CD1c-positive myeloid dendritic cell (primary cell): ENCODE data around the gene DPY19L3.
"Not testable (repeated sequence)": the region's sequence is repeated elsewhere in the genome, so short reads cannot be mapped to it uniquely, and the experiment has no call there.

Experiments used
- DNase-seq: peaks from one replicate; pipeline ENCODE4 v3.0.0-alpha.2; 2016; ENCODE audit errors: extremely low spot score

The DPY19L3 gene

DNA sequence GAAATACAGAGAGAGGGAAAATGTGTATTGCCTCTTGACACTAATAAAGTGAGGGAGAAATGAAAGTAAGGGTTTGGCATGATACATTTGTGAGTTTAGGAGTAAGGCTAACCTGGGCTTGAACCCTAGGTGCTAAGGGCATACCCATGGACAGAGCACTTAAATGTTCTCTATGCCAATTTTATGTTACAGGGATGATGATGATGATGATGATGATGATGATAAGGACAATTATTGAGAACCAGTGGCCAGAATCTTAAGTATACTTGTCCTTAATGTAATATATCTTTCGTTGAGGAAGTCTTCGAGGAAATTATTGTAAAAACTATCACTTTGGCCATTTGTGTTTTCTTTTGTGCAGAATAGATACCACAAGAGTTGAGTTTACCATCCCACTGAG lies 33.2 kb downstream of the DPY19L3 start:
- DNase-seq = no peak

DNA sequence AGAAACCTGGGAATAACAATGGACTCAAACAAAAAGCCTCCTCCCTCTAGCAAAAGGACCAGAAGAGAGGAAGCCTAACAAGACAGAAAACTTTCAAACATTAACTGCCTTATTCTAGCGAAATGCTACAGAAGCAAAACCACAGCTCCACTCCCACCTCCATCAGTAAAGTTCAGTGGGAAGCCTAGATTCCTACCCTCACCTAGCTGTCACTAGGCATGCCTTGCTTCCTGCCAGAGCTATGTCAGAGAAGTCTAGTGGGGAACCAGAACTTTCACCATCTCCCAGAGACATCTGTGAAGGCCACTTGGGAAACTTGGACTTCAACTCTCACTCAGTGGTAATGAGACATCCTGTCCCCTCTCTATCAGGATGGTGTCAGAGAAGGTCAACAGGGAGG lies 37.1 kb downstream of the DPY19L3 start:
- DNase-seq = no peak

DNA sequence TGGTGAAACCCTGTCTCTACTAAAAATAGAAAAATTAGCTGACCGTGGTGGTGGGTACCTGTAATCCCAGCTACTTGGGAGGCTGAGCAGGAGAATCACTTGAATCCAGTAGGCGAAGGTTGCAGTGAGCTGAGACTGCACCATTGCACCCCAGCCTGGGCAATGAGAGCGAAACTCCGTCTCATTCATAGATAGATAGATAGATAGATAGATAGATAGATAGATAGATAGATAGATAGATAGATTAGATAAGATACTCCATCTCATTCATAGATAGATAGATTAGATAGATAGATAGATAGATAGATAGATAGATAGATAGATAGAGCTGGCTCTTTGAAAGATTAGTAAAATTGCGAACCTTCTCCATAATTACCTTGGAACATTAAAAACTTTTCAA lies 42.0 kb downstream of the DPY19L3 start:
- not testable (repeated sequence) for DNase-seq

GRCh38 chr19:32448026-32448425 lies 42.5 kb downstream of the DPY19L3 start:
- DNase-seq = no peak

DNA sequence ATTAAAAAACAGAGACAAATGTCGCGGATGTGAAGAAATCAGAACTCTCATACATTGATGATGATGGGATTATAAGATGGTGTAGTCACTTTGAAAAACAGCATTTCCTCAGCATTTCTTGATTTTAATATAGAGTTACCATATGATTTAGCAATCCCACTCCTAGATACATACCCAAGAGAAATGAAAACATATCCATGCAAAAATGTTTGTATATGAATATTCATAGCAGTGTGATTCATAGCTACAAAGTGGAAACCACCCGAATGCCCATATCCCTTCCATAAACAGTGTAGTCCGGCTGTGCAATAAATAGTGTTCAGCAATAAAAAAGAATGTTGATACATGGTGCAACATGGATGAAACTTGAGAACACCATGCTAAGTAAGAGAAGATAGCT lies 44.6 kb downstream of the DPY19L3 start:
- DNase-seq = no peak

- DNase-seq = no peak
These were observed 48.2 kb downstream of the DPY19L3 start for GRCh38 chr19:32453736-32454135.

DNA sequence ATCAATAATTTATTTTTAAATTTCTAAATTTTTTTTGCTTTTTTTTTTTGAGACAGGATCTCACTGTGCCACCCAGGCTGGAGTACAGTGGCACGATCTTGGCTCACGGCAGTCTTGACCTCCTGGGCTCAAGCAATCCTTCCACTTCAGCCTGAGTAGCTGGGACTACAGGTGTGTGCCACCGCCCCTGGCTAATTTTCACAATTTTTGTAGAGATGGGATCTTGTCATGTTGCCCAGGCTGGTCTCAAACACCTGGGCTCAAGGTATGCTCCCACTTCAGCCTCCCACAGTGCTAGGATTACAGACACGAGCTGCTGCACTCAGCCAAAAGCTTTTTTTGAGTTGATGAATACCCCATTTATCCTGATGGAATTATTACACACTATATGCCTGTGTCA lies 50.8 kb downstream of the DPY19L3 start:
- DNase-seq = no peak

DNA sequence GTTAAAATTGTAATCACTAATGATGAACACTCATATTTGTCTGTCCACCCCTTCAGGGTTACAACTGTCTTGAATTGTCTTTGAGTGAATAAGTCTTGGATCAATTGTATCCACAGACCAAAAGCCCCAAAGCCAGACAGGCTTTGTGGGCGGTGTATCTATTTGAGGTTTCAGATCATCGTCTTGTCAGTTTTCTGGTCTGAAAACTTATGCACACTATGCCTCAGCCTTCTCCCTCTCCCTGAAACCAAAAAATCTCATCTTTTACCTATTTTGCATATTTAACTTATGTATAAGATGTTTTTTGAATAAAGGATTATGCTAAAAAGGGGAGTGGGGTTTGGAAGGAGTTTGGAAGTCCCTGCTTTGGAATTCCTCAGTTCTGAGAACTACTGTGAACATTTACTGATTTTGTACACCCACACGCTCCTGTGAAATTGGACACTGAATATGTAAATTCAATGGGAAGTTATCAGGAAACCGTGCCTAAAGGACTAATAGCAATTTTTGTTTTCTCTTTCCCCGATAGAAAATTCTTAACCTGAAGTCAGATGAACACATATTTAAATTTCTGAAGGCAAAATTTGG lies 52.1 kb downstream of the DPY19L3 start:
- DNase-seq = no peak

GRCh38 chr19:32458500-32459123 lies 53.0 kb downstream of the DPY19L3 start:
- no peak for DNase-seq

DNA sequence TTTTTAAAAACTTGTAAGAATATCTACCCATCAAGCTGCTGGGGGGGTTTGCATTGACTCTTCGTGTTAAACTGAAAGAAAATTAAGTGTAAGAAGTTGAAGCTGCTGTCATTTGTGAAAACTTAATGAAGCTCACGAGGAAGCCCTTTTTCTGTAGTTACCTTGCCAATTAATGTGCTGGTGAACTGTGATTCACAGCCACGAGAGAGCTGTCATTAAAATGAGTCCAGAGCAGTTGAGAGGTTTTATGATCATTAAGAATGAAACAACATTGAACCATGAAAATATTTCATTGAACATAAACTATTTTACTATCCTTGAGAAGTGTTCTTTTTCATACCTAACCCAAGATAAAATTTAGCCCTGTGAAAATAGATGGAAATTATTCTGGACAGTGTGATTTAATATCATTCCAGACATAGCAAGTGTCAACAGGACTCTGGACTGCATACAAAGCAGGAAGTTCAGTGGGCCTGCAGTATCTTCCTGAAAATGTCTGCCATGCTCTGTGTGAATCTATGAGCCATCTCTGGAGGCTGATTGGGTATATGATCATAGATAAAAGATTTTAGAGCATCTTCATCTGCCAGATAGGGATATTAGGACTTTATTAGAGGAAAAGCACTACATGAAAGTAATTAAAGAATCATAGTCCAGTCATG lies 53.8 kb downstream of the DPY19L3 start:
- no peak for DNase-seq

DNA sequence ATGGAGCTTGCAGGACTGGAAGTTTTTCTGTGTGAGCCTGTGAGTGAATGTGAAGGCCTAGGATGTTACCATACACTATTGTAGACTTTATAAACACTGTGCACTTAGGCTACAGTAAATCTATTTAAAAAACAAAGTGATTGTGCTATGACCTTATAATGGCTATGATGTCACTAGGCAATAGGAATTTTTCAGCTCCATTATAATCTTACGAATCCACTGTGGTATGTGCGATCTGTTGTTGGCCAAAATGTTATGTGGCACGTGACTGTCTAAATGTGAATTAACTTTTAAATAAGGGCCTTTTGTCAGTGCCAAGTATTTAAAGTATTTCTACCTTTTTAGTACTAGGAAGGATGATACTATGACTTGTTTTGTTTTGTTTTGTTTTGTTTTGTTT lies 54.9 kb downstream of the DPY19L3 start:
- no peak for DNase-seq

- DNase-seq = no peak
These were observed 58.7 kb downstream of the DPY19L3 start for GRCh38 chr19:32464279-32464678.

DNA sequence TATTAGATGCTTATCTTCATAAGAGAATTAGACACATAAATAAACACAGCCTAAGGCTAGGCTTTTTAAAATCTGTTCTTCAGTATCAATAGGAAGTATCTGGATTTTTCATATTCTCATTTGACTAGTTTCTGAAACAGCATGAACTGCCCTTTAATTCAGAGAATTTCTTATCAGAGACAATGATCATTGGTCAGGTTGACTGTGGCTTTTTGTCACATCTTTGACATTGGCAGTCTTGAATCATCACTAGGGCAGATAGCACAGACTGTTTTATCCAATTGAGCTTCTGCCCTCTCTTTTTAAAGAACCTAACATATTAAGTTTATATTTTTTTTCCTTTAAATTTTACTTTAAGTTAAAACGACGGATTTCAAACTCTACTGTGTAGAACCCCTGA lies 59.6 kb downstream of the DPY19L3 start:
- DNase-seq = no peak

GRCh38 chr19:32469795-32470194 lies 64.2 kb downstream of the DPY19L3 start:
- no peak for DNase-seq

DNA sequence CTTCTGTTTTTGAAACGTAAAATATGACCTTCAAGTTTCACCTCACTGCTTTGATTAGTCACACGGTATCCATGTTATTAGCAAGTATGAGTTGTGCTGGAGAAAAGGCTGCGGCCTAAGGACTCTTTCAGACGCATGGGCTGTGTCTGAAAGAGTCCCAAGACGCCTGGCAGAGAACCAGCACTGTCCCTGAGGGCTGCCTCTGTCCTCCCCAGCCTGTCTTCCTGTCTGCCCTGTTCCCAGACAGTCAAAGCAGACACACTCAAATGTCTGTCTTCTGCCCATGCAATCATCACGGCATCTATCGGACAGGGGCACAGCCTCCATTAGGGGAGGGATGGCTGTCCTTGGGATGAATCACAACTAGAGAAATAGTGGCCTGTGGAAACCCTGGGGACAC lies 65.5 kb downstream of the DPY19L3 start:
- no peak for DNase-seq

DNA sequence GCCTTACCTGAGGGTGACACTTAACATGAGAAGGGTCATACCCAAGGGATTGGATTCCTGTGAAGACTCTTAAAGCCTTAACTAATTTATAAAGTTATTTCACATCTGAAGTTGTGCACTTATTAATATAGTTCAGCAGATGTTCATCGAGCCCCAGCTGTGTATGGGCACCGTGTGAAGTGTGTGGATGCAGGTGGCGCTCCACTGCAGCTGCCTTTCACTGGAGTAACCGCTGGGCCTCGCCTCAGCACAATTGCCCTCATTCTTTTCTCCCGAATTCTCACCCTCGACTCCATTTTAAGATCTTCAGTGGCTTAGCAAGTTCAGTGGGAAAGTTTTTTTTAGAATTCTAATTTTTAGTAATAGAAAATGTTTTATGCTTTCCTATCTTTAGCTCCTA lies 66.2 kb downstream of the DPY19L3 start:
- DNase-seq = no peak

DNA sequence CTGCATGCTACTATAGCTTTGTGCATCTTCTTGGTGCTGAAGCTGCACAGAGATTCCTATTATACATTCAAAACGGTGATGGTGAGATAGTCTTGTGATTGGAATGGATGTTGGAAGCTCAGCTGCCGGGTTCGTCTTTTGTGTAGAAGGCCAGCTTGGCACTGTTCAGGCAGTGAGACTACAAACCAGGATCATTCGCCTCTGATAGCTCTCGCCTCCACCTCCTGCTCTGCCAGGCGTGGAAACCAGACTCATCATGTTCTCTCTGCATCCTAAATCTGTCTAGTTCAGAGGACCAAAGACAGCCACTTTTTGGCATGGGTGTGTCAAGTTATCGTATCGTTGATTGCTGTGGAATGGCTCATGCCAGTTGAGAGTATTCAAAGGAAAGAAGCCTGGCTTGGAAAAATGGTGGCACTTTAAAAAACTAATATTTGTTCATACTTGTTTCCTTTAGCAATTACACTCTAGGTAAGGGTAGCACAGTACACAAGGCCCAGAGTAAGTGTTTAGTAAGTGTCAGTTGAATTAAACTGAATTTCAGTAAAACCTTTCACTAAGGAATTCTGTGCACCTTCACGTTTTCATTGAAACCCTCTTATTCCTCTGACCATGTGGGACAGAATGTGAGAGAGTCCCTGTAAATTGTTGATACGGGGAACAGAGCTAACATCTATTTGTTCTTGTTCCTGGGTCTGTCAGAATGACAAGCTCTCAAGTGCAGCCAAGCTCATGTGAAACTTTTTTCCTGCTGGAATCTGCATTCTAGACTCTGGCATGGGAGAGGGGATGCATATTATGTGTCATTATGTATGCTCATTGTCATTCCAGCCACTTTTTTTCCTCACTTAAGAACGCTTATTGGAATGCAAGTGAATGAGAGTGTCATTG lies 69.8 kb downstream of the DPY19L3 start:
- no peak for DNase-seq

DNA sequence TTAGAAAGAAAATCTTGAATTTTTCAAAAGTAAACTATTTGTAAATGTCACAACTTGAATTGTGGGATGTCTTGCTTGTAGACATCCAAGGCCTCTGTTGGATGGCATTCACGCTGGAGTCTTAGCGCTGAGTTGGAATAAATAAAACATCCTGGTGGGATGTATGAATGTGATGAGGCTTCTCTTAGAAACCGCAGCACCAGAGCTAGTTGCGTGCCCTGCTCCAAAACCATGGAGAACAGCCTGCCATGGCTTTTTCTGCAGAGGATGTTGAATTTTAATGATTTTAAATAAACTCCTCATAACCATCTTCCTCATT lies 70.4 kb downstream of the DPY19L3 start:
- no peak for DNase-seq

- no peak for DNase-seq
These were observed 74.8 kb downstream of the DPY19L3 start for GRCh38 chr19:32480321-32480720.

DNA sequence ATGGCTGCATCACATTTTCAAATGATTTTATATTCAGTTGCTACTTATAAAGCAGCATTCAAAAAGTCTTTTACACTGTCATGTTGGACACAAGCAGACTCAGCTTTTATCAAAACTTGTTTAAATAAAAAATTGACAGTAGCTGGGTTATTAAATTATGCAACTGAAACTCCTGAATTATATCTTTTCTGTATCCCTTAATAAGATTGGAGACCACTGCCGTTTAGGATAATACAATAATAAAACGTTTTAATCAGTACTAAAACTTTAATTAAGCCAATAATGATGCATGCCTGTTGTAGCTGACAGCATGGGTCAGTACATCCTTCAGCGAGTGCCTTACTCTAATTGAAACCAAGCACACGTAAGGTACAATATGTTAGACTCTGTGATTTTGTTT lies 78.0 kb downstream of the DPY19L3 start:
- DNase-seq = no peak

DNA sequence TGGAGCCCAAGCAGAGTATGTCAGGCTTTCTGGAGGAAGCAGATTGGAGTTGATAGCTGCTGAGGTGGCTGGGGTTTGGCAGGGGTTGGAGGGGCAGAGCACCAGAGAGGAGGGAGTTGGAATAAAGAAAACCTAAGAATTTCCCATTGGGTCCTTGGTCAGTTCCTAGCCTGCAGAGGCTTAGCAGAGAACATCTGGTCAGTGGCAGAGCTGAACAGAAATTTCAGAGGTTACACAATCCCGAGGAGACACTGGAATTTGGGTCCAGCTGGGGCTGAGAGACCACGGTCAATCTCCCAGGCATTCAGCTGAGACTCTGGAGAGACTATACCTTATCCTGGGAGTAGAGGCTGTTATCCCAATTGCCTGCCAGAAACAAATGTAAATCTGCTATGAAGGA lies 84.4 kb downstream of the DPY19L3 start:
- DNase-seq = no peak

- DNase-seq = no peak
These were observed 91.8 kb downstream of the DPY19L3 start for GRCh38 chr19:32497391-32497790.
